GM21360 (cell line): Measurements from ENCODE around the gene RAX2.

Experiments
- ATAC-seq: cut with Tn5 transposase; IDR thresholded peaks from one replicate; pipeline ENCODE4 v1.9.1; 2021; ENCODE audit warnings: mild to moderate bottlenecking, moderate library complexity; ENCODE audit not compliant: unreplicated experiment

RAX2 gene

GRCh38 chr19:3801412-3802096 lies 29.5 kb upstream of the RAX2 start:
- ATAC-seq: no peak

DNA sequence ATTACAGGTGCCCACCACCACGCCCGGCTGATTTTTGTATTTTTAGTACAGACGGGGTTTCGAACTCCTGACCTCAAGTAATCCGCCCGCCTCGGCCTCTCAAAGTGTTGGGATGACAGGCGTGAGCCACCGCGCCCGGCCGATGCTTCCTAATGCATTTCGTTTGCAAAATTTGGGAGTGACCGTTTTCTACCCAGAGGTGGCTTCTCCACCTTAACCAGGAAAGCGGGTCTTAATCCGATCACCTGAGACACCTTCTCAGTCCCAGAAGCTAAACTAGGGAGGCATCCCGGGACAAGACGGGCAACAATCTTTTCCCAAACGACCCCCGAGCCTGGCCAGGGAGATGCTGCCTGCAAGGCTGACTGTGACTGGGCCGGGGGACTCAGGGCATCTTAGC lies 29.0 kb upstream of the RAX2 start:
- ATAC-seq: no peak

DNA sequence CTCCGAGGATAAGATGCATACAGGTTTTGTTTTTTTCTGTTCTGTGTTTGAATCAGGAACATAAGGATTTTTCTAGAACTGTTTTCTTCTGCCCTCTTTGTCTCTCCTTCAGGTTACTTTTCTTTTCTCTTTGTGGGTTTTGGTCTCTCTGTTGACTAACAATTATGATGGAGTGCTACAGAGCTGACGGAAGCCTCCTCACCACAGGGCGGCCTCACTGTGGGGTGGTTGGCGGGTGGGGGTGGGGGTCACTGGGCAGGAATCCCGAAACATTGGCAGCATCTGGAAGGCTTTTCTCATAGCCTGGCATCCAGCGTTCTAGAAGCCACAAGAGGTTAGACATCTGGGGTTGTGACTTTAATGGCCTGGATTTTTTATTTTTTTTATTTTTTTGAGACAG lies 26.1 kb upstream of the RAX2 start:
- ATAC-seq: no peak

- ATAC-seq: no peak
Measured at GRCh38 chr19:3796358-3796757, 24.3 kb upstream of the RAX2 start.

DNA sequence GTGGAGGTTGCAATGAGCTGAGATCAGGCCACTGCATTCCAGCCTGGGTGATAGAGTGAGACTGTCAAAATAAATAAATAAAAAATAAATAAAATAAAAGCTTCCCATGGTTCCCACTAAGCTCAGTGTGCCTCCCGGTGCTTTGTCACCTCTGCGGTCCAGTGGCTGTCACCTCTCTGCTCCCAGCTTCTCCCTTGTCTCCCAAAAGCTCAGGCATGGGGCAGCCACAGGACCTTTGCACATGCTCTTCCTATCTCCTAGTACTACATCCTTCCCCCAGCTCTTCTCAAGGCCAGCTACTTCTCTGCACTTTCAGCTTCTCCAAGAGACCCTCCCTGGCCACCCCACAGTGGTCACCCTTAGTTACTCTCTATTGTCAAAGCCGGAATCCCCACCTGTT lies 21.8 kb upstream of the RAX2 start:
- ATAC-seq: no peak

DNA sequence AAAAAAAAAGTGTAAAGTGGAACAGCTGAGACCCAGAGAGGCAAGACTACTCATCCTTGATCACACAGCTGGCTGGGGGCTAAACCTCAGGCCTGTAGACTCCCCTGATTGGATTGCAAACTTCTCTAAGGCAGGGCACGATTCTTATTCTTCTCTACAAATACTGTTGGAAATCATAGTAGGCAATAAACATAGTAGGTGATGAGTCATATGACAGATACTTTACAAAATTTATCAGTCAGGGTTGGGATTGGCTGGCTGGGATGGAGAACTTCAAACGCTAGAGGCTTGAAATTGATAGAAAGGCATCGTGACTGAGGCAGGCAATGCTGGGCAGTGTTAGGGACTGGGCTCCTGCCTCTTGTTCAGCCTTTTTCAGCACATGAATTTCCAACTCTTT lies 20.1 kb upstream of the RAX2 start:
- ATAC-seq: no peak

DNA sequence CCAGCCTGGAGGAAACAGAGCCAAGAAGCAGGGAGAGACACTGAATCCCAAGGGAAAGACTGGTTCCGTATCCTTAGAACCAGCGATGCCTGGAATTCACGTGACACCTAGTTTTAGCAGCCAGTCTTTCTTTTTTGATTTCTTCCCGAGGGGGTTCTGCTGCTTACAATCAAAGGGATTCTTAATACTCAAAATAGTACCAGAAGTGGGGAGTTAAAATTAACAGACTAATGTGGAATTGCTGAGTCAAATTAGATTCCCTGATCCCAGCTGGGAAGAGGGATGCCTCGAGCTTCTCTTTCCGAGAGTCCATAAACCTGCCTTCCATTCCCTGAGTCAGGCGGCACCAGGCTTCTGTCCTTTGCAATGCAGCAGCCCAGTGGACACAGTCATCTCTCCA lies 18.9 kb upstream of the RAX2 start:
- no peak for ATAC-seq

DNA sequence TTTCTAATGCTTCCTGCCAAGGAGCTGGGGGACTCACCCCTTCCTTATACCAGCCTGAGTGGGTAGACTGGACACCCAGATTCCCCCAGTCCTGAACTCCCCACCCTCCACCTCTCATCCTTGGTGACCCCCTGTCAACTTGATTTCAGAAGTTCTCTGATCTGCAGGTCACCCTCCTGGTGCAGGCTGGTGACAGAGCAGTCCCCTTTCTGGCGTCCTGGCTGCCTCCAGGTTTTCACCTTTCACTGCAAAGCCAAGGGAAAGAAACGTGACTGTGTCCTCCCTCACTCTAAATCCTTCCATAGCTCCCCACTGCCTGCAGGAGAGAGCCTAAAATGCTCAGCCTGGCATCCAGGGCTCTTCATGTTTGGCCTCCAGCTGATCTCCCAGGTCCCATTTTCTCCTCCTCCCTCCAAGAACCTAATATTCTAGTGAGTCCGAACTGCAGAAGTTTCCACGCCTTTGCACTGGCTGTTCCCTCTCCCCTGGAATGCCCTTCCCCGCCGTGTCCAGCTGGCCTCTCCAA lies 18.2 kb upstream of the RAX2 start:
- ATAC-seq: no peak

- no peak for ATAC-seq
Measured at GRCh38 chr19:3788996-3789778, 17.2 kb upstream of the RAX2 start.

DNA sequence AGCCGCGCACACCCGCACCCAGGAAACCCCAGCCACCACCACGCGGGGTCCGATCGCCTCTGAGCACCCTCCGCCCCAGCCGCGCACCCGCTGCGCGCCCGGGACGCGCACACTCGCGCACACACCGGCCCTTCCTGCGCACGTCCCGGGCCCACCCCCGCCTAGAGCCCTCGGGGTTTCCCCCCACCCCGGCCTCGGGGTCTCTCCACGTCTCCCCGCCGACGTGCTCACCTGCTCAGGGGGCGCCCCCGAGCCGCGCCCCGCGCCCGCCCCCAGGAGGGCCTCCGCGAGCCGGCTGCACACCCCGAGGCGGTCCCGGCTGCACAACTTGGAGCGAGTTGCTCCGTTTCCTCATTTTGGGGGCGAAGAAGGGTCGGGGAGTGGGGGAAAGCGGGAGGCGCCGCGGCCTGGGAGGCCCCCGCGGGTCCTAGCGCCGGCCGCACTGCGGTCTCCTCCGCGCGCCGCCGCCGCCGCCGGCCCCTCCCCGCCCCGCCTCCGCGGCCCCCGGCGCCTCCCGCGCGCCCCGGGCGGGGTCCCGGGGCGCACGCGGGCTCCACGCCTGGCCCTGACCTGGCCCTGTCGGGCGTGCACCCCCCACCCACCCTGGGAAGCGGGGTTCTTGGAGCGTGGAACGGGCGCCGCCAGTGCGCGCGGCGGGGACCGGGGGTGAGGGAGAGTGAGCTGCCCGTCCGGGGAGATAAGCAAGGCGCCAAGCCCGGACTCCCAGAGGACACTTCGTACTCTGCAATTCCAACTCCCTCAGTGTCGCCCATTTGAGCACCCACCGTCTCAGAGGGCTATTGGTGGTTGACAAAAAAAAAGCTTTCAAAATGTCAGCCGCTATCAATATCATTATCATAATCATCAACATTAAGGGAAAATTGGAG lies 14.2 kb upstream of the RAX2 start, which contains the start of gene MATK:
MATK (minus strand) TSS at position 444 of the 887 bp plus-strand sequence. CDS start 1,246 bp downstream, outside the sequence.
- ATAC-seq: no peak

DNA sequence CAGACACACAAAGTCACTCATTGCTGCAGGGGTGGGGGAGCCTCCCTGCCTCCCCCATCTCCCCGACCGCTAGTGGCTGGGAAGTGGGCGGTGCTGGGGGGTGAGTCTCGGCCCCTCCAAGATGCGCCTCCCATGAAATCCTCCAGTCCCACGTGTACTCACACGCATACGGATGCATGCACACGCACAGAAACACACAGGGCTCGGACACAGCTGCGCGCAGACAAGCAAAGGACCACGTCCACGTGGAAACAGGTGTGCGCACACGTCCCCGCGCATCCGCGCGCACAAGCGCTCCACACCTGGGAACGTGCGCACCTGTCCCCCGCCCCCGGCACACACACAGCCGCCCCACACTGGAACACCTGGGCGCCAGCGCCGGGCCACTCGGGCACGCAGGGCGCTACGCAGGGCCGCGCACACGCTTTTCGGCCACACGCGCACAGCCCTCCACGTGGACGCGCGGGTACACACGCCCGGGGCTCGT lies 13.5 kb upstream of the RAX2 start:
- no peak for ATAC-seq

DNA sequence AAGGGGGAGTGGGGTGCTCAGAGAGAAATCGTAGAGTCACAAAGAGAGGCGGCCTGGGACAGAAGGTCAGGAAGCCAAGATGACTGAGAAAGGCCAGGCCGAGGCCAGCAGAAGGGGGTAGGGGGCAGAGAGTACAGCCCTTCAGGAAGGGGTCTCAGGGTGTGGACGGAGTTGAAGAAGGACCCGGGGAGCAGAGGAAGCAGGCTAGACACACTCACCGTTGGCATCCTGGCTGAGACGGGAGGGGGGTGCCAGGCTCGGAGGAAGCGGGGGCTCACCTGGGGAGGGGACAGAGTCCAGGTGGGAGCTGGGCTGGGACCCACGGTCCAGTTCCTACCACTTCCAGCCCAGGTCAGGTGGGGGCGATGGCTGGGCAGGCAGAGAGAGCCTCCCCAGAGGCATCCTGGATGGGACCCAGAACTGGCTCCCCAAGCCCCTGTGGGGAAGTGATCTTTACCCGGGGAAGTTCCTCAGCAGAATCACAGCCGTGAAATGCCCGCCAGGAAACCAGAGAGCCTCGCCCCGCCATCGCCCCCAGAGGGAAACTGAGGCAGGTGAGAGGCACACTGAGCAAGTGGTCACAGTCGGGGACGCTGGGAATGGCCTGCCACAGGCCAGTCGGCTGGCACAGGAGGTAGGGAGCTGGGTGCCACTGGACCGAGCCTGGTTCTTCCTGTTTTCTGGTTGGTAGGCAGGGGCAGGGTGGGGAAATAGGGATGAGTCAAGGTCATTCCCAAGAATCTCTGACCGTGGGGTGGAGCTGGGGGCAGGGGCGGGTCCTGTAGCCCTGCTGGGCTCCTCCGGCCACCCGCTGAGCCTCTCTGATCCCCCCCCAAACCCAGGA lies 12.8 kb upstream of the RAX2 start:
- ATAC-seq: no peak

- no peak for ATAC-seq
Measured at GRCh38 chr19:3783660-3784584, 11.9 kb upstream of the RAX2 start.

GRCh38 chr19:3782903-3783302 lies 10.9 kb upstream of the RAX2 start:
- ATAC-seq: no peak

DNA sequence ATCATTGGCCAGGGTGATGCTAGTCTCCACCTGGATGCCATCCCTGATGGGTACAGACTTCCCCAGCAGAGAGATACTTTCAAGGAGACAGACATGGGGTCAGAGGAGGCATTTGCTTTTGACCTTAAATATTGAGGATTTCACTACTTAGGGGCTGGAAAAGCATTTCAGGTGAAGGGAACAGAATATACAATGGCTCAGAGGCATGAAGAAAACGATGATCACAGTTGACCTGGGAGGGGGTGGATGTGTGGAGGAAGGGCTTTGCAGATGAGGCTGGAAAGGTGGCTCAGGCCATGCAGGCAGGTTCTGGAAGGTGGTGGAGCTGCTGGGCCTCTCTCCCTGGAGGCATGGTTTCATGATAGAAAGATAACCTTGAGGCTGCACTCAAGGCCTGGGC lies 10.3 kb upstream of the RAX2 start:
- ATAC-seq: no peak

DNA sequence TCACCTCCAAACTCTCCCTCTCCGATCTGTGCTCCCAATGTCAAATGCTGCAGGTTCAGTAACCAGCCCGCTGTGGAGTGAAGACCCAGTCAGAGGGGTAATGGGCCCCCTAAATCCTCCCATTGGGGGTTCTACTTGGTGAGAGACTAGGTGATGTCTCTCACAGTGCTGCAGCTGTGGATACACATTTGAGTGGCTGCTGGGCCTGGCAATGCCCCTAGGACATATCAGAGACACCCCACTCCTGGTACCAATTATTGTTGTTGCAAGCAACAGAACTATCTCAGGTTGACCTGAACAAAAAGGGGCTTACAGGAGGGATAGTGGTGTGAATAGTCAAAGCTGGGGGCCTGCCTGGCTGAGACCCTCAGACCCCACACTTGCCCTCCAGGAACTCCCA lies 9.6 kb upstream of the RAX2 start:
- no peak for ATAC-seq

DNA sequence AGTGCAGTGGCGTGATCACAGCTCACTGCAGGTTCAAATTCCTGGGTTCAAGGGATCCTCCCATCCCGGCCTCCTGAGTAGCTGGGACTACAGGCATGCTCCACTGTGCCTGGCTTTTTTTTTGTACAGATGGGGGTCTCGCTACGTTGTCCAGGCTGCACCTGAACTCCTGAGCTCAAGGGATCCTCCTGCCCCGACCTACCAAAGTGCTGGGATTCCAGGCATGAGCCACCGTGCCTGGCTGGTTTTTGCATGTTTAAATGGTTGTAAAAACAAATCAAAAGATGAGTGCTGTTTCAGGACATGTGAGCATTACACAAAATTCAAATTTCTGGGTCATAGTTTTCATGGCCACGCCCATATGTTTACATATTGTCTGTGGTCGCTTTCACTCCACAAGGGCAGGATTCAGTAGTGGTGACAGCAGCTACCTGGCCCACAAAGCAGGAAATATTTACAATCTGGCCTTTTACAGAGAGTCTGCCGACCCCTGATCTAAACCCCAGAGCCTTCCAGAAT lies 8.8 kb upstream of the RAX2 start:
- no peak for ATAC-seq

DNA sequence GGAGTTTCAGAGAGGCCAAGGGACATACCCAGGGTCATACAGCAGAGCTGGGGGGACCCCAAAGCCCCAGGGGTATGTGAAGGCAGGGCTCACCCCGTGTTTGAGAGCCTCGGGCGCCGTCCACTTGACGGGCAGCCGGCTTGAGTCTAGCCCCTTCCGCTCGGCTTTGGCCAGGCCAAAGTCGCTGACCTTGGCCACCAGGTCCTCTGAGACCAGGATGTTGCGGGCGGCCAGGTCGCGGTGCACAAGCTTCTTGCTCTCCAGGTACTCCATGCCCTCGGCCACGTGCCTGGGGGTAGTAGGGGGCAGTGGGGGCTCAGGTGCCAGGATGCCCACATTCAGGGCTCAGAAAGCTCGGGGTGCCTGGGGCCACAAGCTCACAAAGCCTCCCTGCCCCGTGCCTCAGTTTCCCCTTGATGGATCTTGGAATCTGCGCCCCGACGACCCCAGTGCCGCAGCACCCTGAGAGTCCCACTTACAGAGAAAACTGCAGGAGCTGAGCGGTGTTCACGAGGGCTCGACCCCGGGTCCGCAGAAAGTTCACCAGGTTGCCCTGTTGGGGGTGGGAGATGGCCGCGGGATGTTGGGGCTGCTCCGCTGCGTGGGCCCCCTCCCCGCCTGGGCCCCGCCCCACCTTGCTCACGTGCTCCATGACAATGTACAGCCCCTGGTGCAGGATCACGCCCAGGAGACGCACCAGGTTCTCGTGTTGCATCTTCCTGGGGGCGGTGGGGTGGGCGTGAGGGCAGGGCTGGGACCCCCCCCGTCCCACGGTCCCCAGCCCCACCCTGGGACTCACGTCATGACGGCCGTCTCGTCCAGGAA lies 7.1 kb upstream of the RAX2 start:
- no peak for ATAC-seq
